HepG2 (cell line): Measurements from ENCODE around the gene PROX1. TPM values are rescaled to one million over a fixed set of nuclear protein-coding genes. Genes with fewer than 3 reads are reported as not detected.

Experiments
- ASH2L ChIP-seq: fragments of 300-600, 200-600 bp; sonication (generic); IDR thresholded peaks from 2 replicates; pipeline ENCODE4 v1.7.0; 2017; ENCODE audit warnings: low read depth, mild to moderate bottlenecking, moderate library complexity, mixed read lengths, low read length; ENCODE audit not compliant: insufficient read length
- CAMTA2 ChIP-seq: sonication (generic); formaldehyde crosslinking; IDR thresholded peaks from 2 replicates; pipeline ENCODE4 v1.4.0; 2020; ENCODE audit warnings: mild to moderate bottlenecking, missing genetic modification reagents, borderline replicate concordance
- CBX2 ChIP-seq, 2 experiments: fragments of 200-600 bp in 1 of 2; sonication (generic); formaldehyde crosslinking in 1 of 2; IDR thresholded peaks; 2 replicates each; pipeline versions ENCODE4 v1.7.0 to v1.8.1; 2018 to 2022; ENCODE audit warnings: low read depth in 2 of 2, low read length in 1 of 2, mild to moderate bottlenecking in 1 of 2, missing genetic modification reagents in 1 of 2
- CENPT ChIP-seq: sonication (generic); formaldehyde crosslinking; IDR thresholded peaks from 2 replicates; pipeline ENCODE4 v1.8.0; 2022; ENCODE audit warnings: low read depth, mild to moderate bottlenecking, moderate library complexity, missing genetic modification reagents
- CHCHD3 ChIP-seq: sonication (generic); formaldehyde crosslinking; IDR thresholded peaks from 2 replicates; pipeline ENCODE4 v1.8.0; 2022; ENCODE audit warnings: mild to moderate bottlenecking, missing genetic modification reagents, moderate library complexity
- IRF2 ChIP-seq: IDR thresholded peaks from 2 replicates; pipeline ENCODE4 v1.6.1; 2018; ENCODE audit warnings: missing genetic modification reagents, missing compliant biosample characterization
- JUND ChIP-seq: sonication (generic); formaldehyde crosslinking; IDR thresholded peaks from 2 replicates; pipeline ENCODE4 v1.8.0; 2022; ENCODE audit warnings: mild to moderate bottlenecking, missing genetic modification reagents
- KMT2B ChIP-seq: IDR thresholded peaks from 2 replicates; pipeline ENCODE4 v1.6.1; 2016; ENCODE audit warnings: missing genetic modification reagents, missing compliant biosample characterization
- MAF1 ChIP-seq: sonication (generic); formaldehyde crosslinking; IDR thresholded peaks from 2 replicates; pipeline ENCODE4 v1.5.0; 2020; ENCODE audit warnings: missing genetic modification reagents, borderline replicate concordance
- MLLT10 ChIP-seq: sonication (generic); formaldehyde crosslinking; IDR thresholded peaks from 2 replicates; pipeline ENCODE4 v1.4.0; 2020; ENCODE audit warnings: missing genetic modification reagents
- NFATC3 ChIP-seq: sonication (generic); formaldehyde crosslinking; IDR thresholded peaks from 2 replicates; pipeline ENCODE4 v1.5.1; 2020; ENCODE audit warnings: mild to moderate bottlenecking, missing genetic modification reagents
- NFIC ChIP-seq: IDR thresholded peaks from 2 replicates; pipeline ENCODE4 v1.6.1; 2012; ENCODE audit warnings: mild to moderate bottlenecking, low read length, inconsistent platforms
- NFYB ChIP-seq: sonication (generic); formaldehyde crosslinking; IDR thresholded peaks from 2 replicates; pipeline ENCODE4 v1.4.0; 2020; ENCODE audit warnings: missing genetic modification reagents
- TBX3 ChIP-seq: fragments of 450-650 bp; IDR thresholded peaks from 2 replicates; pipeline ENCODE4 v1.6.1; 2017; ENCODE audit warnings: antibody characterized with exemption, mild to moderate bottlenecking, inconsistent platforms, borderline replicate concordance
- THAP11 ChIP-seq: IDR thresholded peaks from 2 replicates; pipeline ENCODE4 v1.6.1; 2016; ENCODE audit warnings: missing biosample characterization, missing genetic modification reagents
- ZC3H13 ChIP-seq: sonication (generic); formaldehyde crosslinking; IDR thresholded peaks from 2 replicates; pipeline ENCODE4 v1.8.1; 2023; ENCODE audit warnings: mild to moderate bottlenecking, missing genetic modification reagents, moderate library complexity
- ZFP36 ChIP-seq: fragments of 150-350 bp; IDR thresholded peaks from 2 replicates; pipeline ENCODE4 v1.6.1; 2018; ENCODE audit warnings: borderline replicate concordance, low read length, low read depth; ENCODE audit not compliant: partially characterized antibody
- ZNF484 ChIP-seq: sonication (generic); formaldehyde crosslinking; IDR thresholded peaks from 2 replicates; pipeline ENCODE4 v1.5.1; 2020; ENCODE audit warnings: mild to moderate bottlenecking, low read depth, missing genetic modification reagents, borderline replicate concordance
- ZSCAN20 ChIP-seq: sonication (generic); formaldehyde crosslinking; IDR thresholded peaks from 2 replicates; pipeline ENCODE4 v1.4.0; 2020; ENCODE audit warnings: missing genetic modification reagents, mild to moderate bottlenecking, borderline replicate concordance
- polyA plus RNA-seq, 8 experiments: library from polyadenylated mRNA; depleted of rRNA in 3 of 8; stranded (reverse) in 7 of 8; unstranded in 1 of 8; fragments of >200 nt; fragmentation: Illumina TruSeq in 4 of 8; extraction: Trizol in 4 of 8; gene quantifications; 2 replicates each; pipeline versions ENCODE4 v1.2.1 to v1.2.3, GENCODE V29; 2011 to 2016; ENCODE audit warnings: low read depth in 4 of 8, missing spikeins in 1 of 8, mixed read lengths in 1 of 8; ENCODE audit not compliant: insufficient read depth in 1 of 8
- total RNA-seq, 5 experiments: library from RNA; depleted of rRNA; stranded (reverse); fragments of >200 nt; fragmentation: Illumina TruSeq; extraction: Trizol; gene quantifications; 2 replicates each; pipeline ENCODE4 v1.2.3, GENCODE V29; 2016; ENCODE audit warnings: low read depth in 1 of 5
- TF ChIP-seq, protein P1 (sequence below): sonication (generic); formaldehyde crosslinking; IDR thresholded peaks from 2 replicates; pipeline ENCODE4 v1.5.0; 2020; ENCODE audit warnings: mild to moderate bottlenecking, missing genetic modification reagents
- TF ChIP-seq, protein P2 (sequence below): sonication (generic); formaldehyde crosslinking; IDR thresholded peaks from 2 replicates; pipeline ENCODE4 v1.8.0; 2022; ENCODE audit warnings: missing genetic modification reagents, mild to moderate bottlenecking, moderate library complexity, borderline replicate concordance
- TF ChIP-seq, protein P3 (sequence below): sonication (generic); formaldehyde crosslinking; IDR thresholded peaks from 2 replicates; pipeline ENCODE4 v1.4.0; 2020; ENCODE audit warnings: mild to moderate bottlenecking, missing genetic modification reagents, borderline replicate concordance

The PROX1 gene
- total and polyA plus RNA-seq, 2 of the 13 experiments (the other 11 are each of a cell fraction or from before 2014, with no cell fraction given) = 12.3 to 30.2 TPM

GRCh38 chr1:214068979-214069378, 81.2 kb downstream of the PROX1 start (continued):
- TF ChIP-seq, protein P1, sequence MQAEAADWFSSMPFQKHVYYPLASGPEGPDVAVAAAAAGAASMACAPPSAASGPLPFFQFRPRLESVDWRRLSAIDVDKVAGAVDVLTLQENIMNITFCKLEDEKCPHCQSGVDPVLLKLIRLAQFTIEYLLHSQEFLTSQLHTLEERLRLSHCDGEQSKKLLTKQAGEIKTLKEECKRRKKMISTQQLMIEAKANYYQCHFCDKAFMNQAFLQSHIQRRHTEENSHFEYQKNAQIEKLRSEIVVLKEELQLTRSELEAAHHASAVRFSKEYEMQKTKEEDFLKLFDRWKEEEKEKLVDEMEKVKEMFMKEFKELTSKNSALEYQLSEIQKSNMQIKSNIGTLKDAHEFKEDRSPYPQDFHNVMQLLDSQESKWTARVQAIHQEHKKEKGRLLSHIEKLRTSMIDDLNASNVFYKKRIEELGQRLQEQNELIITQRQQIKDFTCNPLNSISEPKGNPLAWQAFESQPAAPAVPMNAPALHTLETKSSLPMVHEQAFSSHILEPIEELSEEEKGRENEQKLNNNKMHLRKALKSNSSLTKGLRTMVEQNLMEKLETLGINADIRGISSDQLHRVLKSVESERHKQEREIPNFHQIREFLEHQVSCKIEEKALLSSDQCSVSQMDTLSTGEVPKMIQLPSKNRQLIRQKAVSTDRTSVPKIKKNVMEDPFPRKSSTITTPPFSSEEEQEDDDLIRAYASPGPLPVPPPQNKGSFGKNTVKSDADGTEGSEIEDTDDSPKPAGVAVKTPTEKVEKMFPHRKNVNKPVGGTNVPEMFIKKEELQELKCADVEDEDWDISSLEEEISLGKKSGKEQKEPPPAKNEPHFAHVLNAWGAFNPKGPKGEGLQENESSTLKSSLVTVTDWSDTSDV (CRISPR knock-in tag) = no peak
- TF ChIP-seq KMT2B (CRISPR knock-in tag) (no peak), CAMTA2 (CRISPR knock-in tag) (no peak), NFYB (CRISPR knock-in tag) (no peak), NFIC (peak; percentile 44; the same call in 1 of the 2 replicates), MAF1 (CRISPR knock-in tag) (no peak), MLLT10 (CRISPR knock-in tag) (no peak), NFATC3 (CRISPR knock-in tag) (no peak), ASH2L (no peak), IRF2 (CRISPR knock-in tag) (no peak), ZSCAN20 (CRISPR knock-in tag) (no peak), JUND (CRISPR knock-in tag) (no peak), CENPT (CRISPR knock-in tag) (no peak), CHCHD3 (no peak), TBX3 (no peak), THAP11 (CRISPR knock-in tag) (no peak), ZFP36 (no peak), CBX2 (IDR thresholded peaks at IDR 0.05; ENCODE audit: low read depth, low read length) (no peak), CBX2 (CRISPR knock-in tag; IDR thresholded peaks at IDR 0.05; ENCODE audit: low read depth) (no peak), ZNF484 (CRISPR knock-in tag) (no peak), ZC3H13 (CRISPR knock-in tag) (no peak)
- TF ChIP-seq, protein P2, sequence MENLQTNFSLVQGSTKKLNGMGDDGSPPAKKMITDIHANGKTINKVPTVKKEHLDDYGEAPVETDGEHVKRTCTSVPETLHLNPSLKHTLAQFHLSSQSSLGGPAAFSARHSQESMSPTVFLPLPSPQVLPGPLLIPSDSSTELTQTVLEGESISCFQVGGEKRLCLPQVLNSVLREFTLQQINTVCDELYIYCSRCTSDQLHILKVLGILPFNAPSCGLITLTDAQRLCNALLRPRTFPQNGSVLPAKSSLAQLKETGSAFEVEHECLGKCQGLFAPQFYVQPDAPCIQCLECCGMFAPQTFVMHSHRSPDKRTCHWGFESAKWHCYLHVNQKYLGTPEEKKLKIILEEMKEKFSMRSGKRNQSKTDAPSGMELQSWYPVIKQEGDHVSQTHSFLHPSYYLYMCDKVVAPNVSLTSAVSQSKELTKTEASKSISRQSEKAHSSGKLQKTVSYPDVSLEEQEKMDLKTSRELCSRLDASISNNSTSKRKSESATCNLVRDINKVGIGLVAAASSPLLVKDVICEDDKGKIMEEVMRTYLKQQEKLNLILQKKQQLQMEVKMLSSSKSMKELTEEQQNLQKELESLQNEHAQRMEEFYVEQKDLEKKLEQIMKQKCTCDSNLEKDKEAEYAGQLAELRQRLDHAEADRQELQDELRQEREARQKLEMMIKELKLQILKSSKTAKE (CRISPR knock-in tag) = peak; percentile 56; the same call in 1 of the 2 replicates
- TF ChIP-seq, protein P3, sequence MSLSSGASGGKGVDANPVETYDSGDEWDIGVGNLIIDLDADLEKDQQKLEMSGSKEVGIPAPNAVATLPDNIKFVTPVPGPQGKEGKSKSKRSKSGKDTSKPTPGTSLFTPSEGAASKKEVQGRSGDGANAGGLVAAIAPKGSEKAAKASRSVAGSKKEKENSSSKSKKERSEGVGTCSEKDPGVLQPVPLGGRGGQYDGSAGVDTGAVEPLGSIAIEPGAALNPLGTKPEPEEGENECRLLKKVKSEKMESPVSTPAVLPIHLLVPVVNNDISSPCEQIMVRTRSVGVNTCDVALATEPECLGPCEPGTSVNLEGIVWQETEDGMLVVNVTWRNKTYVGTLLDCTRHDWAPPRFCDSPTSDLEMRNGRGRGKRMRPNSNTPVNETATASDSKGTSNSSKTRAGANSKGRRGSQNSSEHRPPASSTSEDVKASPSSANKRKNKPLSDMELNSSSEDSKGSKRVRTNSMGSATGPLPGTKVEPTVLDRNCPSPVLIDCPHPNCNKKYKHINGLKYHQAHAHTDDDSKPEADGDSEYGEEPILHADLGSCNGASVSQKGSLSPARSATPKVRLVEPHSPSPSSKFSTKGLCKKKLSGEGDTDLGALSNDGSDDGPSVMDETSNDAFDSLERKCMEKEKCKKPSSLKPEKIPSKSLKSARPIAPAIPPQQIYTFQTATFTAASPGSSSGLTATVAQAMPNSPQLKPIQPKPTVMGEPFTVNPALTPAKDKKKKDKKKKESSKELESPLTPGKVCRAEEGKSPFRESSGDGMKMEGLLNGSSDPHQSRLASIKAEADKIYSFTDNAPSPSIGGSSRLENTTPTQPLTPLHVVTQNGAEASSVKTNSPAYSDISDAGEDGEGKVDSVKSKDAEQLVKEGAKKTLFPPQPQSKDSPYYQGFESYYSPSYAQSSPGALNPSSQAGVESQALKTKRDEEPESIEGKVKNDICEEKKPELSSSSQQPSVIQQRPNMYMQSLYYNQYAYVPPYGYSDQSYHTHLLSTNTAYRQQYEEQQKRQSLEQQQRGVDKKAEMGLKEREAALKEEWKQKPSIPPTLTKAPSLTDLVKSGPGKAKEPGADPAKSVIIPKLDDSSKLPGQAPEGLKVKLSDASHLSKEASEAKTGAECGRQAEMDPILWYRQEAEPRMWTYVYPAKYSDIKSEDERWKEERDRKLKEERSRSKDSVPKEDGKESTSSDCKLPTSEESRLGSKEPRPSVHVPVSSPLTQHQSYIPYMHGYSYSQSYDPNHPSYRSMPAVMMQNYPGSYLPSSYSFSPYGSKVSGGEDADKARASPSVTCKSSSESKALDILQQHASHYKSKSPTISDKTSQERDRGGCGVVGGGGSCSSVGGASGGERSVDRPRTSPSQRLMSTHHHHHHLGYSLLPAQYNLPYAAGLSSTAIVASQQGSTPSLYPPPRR = 0 out of 2 replicates have a peak, but pooled peaks have one; percentile 29
